CD14-positive monocyte (primary cell): Measurements from ENCODE around the gene TMEM141. TPM values are rescaled to one million over a fixed set of nuclear protein-coding genes. Genes with fewer than 3 reads are reported as not detected.

Experiments used
- DNase-seq, 3 donors: peaks; one replicate each; pipeline ENCODE4 v3.0.0-alpha.2; 2011 to 2022
- H2AFZ ChIP-seq: 2 replicates; pipeline ENCODE4 v1.6.0; 2012; ENCODE audit warnings: mild to moderate bottlenecking, low read depth, low read length, inconsistent platforms; ENCODE audit not compliant: insufficient read depth, poor library complexity, severe bottlenecking
- H3K27ac ChIP-seq, 2 donors: 1 replicate in 1 of 2; 2 replicates in 1 of 2; pipeline ENCODE4 v1.5.1; 2012 to 2013; ENCODE audit warnings: low read length in 2 of 2, control low read depth in 1 of 2, inconsistent platforms in 1 of 2, low read depth in 1 of 2, mild to moderate bottlenecking in 1 of 2
- H3K27me3 ChIP-seq, 2 donors: one replicate each; pipeline versions ENCODE4 v1.6.0 to v1.6.1; 2011 to 2013; ENCODE audit warnings: low read length in 2 of 2; ENCODE audit not compliant: control insufficient read depth in 2 of 2, insufficient read depth in 2 of 2
- H3K36me3 ChIP-seq, 2 donors: replicated peaks in 1 of 2; 1 replicate in 1 of 2; 2 replicates in 1 of 2; pipeline versions ENCODE4 v1.5.1 to v1.6.1; 2012 to 2013; ENCODE audit warnings: low read length in 2 of 2, control low read depth in 1 of 2, inconsistent platforms in 1 of 2, mild to moderate bottlenecking in 1 of 2; ENCODE audit not compliant: insufficient read depth in 2 of 2, control insufficient read depth in 1 of 2
- H3K4me1 ChIP-seq, 2 donors: 1 replicate in 1 of 2; 2 replicates in 1 of 2; pipeline versions ENCODE4 v1.5.1 to v1.6.1; 2012 to 2013; ENCODE audit warnings: low read length in 2 of 2, control low read depth in 1 of 2, inconsistent platforms in 1 of 2, mild to moderate bottlenecking in 1 of 2, moderate library complexity in 1 of 2; ENCODE audit not compliant: insufficient read depth in 2 of 2, control insufficient read depth in 1 of 2
- H3K4me2 ChIP-seq: replicated peaks from 2 replicates; pipeline ENCODE3; 2012; ENCODE audit warnings: low read length, moderate library complexity, mild to moderate bottlenecking; ENCODE audit not compliant: poor library complexity, severe bottlenecking; ENCODE audit errors: extremely low read depth
- H3K4me3 ChIP-seq, 3 experiments: fragments of 200-600 bp in 1 of 3; sonication (generic) in 1 of 3; replicated peaks in 1 of 3; 1 replicate in 2 of 3; 2 replicates in 1 of 3; pipeline ENCODE4 v1.5.1; 2011 to 2013; ENCODE audit warnings: low read length in 3 of 3, mild to moderate bottlenecking in 3 of 3, control low read depth in 2 of 3, low read depth in 2 of 3, inconsistent platforms in 1 of 3, moderate library complexity in 1 of 3
- H3K79me2 ChIP-seq: 2 replicates; pipeline ENCODE4 v1.6.0; 2012; ENCODE audit warnings: mild to moderate bottlenecking, control low read depth, inconsistent platforms, low read length, moderate library complexity; ENCODE audit not compliant: insufficient read depth
- H3K9ac ChIP-seq: 2 replicates; pipeline ENCODE4 v1.6.0; 2017; ENCODE audit warnings: low read length, mild to moderate bottlenecking; ENCODE audit not compliant: insufficient read depth, poor library complexity, severe bottlenecking
- H3K9me3 ChIP-seq, 2 donors: replicated peaks in 1 of 2; 1 replicate in 1 of 2; 2 replicates in 1 of 2; pipeline versions ENCODE4 v1.5.1 to v1.6.1; 2012 to 2013; ENCODE audit warnings: low read length in 2 of 2, control low read depth in 1 of 2; ENCODE audit not compliant: control insufficient read depth in 1 of 2, insufficient read depth in 1 of 2
- H4K20me1 ChIP-seq: 2 replicates; pipeline ENCODE4 v1.6.0; 2012; ENCODE audit warnings: mild to moderate bottlenecking, low read length, control low read depth, moderate library complexity; ENCODE audit not compliant: insufficient read depth
- H3K27ac Mint-ChIP-seq, 7 donors: one replicate each; pipeline ENCODE4 v1.8.0; 2020; ENCODE audit warnings: mild to moderate bottlenecking in 7 of 7, mixed read lengths in 7 of 7, moderate library complexity in 6 of 7, inconsistent platforms in 2 of 7
- H3K27me3 Mint-ChIP-seq, 3 donors: one replicate each; pipeline ENCODE4 v1.8.0; 2021 to 2022; ENCODE audit warnings: low read depth in 3 of 3, mild to moderate bottlenecking in 3 of 3, mixed read lengths in 3 of 3, moderate library complexity in 3 of 3, inconsistent platforms in 1 of 3
- H3K36me3 Mint-ChIP-seq, 2 donors: one replicate each; pipeline ENCODE4 v1.8.0; 2020; ENCODE audit warnings: mixed read lengths in 2 of 2, inconsistent platforms in 1 of 2, mild to moderate bottlenecking in 1 of 2
- H3K4me1 Mint-ChIP-seq: one replicate; pipeline ENCODE4 v1.8.0; 2020; ENCODE audit warnings: mild to moderate bottlenecking, mixed read lengths
- H3K4me3 Mint-ChIP-seq, 2 donors: one replicate each; pipeline ENCODE4 v1.8.0; 2020; ENCODE audit warnings: mild to moderate bottlenecking in 2 of 2, mixed read lengths in 2 of 2, moderate library complexity in 1 of 2
- H3K9me3 Mint-ChIP-seq, 7 donors: one replicate each; pipeline ENCODE4 v1.8.0; 2020 to 2022; ENCODE audit warnings: mixed read lengths in 7 of 7, mild to moderate bottlenecking in 6 of 7, moderate library complexity in 6 of 7, inconsistent platforms in 2 of 7
- WGBS: methylation state at CpG from one replicate; pipeline ENCODE4 v1.1.5; 2013; ENCODE audit warnings: missing lambda C conversion rate; ENCODE audit not compliant: insufficient coverage; 5-methylcytosine and 5-hydroxymethylcytosine counted together
- intact Hi-C, 2 donors: fragments of 100-400 bp; cut with micrococcal nuclease; formaldehyde crosslinking; loops; one replicate each; pipeline versions ENCODE4 v1.15.0 to v1.15.1; 2023
- polyA plus RNA-seq, 3 donors: library from polyadenylated mRNA; depleted of rRNA in 1 of 3; unstranded in 2 of 3; stranded (reverse) in 1 of 3; fragments of 300-500 nt in 2 of 3; fragments of >200 nt in 1 of 3; fragmentation: Illumina TruSeq in 2 of 3; gene quantifications; 1 replicate in 2 of 3; 2 replicates in 1 of 3; pipeline ENCODE4 v1.2.3, GENCODE V29; 2012 to 2021
- TF ChIP-seq, protein P1 (sequence below): fragments of 200-600 bp; IDR thresholded peaks from one replicate; pipeline ENCODE4 v1.8.0; 2022; ENCODE audit warnings: antibody characterized with exemption, mild to moderate bottlenecking

The TMEM141 gene
- polyA plus RNA-seq, 3 donors, result 33.1 to 47.2 (median 39.2) TPM

DNA sequence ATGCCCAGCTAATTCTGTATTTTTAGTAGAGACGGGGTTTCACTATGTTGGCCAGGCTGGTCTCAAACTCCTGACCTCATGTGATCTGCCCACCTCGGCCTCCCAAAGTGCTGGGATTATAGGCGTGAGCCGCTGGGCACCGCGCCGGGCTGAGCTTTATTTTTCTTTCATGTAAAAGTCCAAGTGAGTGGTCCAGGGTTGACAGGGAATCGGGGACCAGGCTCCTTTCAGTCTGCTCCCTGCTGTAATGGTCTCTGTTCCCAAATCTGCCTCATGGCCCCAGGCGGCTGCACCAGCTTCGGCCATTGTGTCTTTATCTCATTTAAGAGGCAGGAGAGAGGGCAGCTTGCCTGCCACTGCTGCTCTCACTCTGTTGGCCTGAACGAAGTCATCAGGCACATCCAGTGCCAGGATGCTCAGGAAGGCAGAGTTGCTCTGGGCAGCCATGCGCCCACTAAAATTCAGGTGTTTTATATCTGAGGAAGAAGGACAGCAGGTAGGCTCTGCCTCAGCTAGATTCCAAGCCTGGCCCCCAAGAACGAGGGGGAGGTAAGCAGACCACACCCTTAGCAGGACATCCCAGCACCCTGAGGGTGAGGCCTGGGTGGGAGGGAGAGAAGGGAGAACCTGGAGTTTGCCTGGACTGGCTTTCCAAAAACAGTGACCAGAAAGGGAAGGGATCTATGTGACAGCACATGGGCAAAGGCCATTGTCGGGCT is 3.3 kb downstream of the TMEM141 start:
- Mint-ChIP-seq H3K9me3 (peaks cover 0 to 4% (median 1%) of the 10 kb centered on the region in 7 donors), H3K4me1 (peaks cover 23% of the 10 kb centered on the region), H3K27me3 (peaks cover 37 to 47% (median 43%) of the 10 kb centered on the region in 3 donors), H3K4me3 (no peak overlapping the region), H3K36me3 (peaks cover 12% of the 10 kb centered on the region in 2 donors), H3K27ac (peak overlapping the region in 4 of 7 donors; percentile 17 to 80 (median 42))
- Histone ChIP-seq H3K79me2 (peaks cover 4% of the 10 kb centered on the region), H3K27ac (no peak overlapping the region), H2AFZ (no peak overlapping the region), H3K9me3 (no peaks in the 10 kb centered on the region), H3K27me3 (peaks cover 13 to 35% of the 10 kb centered on the region in 2 donors), H4K20me1 (peaks cover 17% of the 10 kb centered on the region), H3K4me2 (no peak overlapping the region), H3K36me3 (no peaks in the 10 kb centered on the region), H3K4me1 (peaks cover 31 to 39% of the 10 kb centered on the region in 2 donors), H3K9ac (no peak overlapping the region), H3K4me3 (no peak overlapping the region)
- no peak for DNase-seq
- WGBS, result 97% methylated on average over 11 of the region's 14 CpGs
- TF ChIP-seq, protein P1, sequence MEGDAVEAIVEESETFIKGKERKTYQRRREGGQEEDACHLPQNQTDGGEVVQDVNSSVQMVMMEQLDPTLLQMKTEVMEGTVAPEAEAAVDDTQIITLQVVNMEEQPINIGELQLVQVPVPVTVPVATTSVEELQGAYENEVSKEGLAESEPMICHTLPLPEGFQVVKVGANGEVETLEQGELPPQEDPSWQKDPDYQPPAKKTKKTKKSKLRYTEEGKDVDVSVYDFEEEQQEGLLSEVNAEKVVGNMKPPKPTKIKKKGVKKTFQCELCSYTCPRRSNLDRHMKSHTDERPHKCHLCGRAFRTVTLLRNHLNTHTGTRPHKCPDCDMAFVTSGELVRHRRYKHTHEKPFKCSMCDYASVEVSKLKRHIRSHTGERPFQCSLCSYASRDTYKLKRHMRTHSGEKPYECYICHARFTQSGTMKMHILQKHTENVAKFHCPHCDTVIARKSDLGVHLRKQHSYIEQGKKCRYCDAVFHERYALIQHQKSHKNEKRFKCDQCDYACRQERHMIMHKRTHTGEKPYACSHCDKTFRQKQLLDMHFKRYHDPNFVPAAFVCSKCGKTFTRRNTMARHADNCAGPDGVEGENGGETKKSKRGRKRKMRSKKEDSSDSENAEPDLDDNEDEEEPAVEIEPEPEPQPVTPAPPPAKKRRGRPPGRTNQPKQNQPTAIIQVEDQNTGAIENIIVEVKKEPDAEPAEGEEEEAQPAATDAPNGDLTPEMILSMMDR, result no peak
- intact Hi-C loops, result loop anchor here in 1 of 2 donors (5.0 kb wide), 1 partner anchor 53 kb away; the partner anchor contains the start of gene PHPT1

DNA sequence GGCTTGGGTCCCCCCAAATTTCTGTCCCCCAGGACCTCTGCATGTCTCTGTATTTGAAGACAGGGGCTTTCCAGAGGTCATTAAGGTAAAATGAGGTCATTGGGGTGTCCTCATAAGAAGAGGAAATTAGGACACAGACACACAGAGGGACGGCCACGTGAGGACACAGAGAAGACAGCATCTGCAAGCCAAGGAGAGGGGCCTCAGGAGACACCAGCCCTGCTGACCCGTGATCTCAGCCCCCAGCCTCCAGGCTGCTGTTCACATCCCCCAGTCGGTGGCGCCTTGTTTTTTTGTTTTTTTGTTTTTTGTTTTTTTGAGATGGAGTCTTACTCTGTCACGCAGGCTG is 3.8 kb downstream of the TMEM141 start:
- peaks cover 12% of the 10 kb centered on the region in 2 donors for H3K36me3 Mint-ChIP-seq
- Histone ChIP-seq H3K4me1 (peaks cover 37 to 45% of the 10 kb centered on the region in 2 donors), H3K9me3 (no peaks in the 10 kb centered on the region), H4K20me1 (peaks cover 21% of the 10 kb centered on the region), H3K27me3 (peaks cover 17 to 40% of the 10 kb centered on the region in 2 donors), H3K4me3 (no peak overlapping the region), H3K36me3 (no peaks in the 10 kb centered on the region), H3K27ac (no peak overlapping the region), H3K9ac (no peak overlapping the region), H2AFZ (no peak overlapping the region), H3K79me2 (peaks cover 4% of the 10 kb centered on the region), H3K4me2 (no peak overlapping the region)
- intact Hi-C loops, result loop anchor here in 1 of 2 donors (5.0 kb wide), 1 partner anchor 52 kb away; the partner anchor contains the start of gene PHPT1
- H3K27ac Mint-ChIP-seq, result peak overlapping the region in 3 of 7 donors; percentile 38 to 76 (median 51)
- TF ChIP-seq, protein P1, result no peak
- peaks cover 0 to 4% (median 1%) of the 10 kb centered on the region in 7 donors for H3K9me3 Mint-ChIP-seq
- H3K4me1 Mint-ChIP-seq, result peaks cover 27% of the 10 kb centered on the region
- peaks cover 39 to 52% (median 48%) of the 10 kb centered on the region in 3 donors for H3K27me3 Mint-ChIP-seq
- H3K4me3 Mint-ChIP-seq, result peak overlapping the region in 1 of 2 donors; percentile 68
- DNase-seq, result peak; percentile 41 to 76 (median 47)
- 5% methylated on average over 2 of the region's 6 CpGs for WGBS
